ENCODE results near the gene CHID1. TPM values are rescaled to one million over a fixed set of nuclear protein-coding genes. Genes with fewer than 3 reads are reported as not detected.

The CHID1 gene
- total and polyA plus RNA-seq, 2 donors: 23.4 to 62.3 TPM

DNA sequence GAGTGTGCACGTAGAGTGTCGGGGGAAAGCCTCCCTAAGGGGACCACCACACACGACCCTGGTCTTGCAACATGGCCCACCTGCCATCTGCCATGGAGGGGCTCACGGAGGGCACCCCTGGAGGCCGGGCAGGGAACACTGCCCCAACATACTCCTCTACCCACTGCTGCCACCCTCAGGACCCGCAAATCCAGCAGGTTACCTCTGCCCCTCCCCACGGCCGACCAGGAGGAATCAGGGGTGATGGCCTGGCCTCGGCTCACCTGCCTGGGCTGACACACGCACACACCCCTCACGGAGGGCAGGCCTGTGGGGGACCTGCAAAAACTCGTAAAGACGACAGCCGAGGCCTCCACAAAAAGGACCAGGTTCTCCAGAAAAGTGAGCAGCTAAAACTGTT lies 30.2 kb downstream of the CHID1 start:
- H3K4me3 ChIP-seq (ENCODE audit: low read depth, low read length): no peak overlapping the region
- no peaks in the 10 kb centered on the region for H3K4me1 ChIP-seq (ENCODE audit: insufficient read depth)
- 89% methylated on average over 14 of the region's 14 CpGs for WGBS
- H3K27ac ChIP-seq (ENCODE audit: low read depth): no peak overlapping the region
- no peaks in the 10 kb centered on the region for H3K36me3 ChIP-seq (ENCODE audit: insufficient read depth)
- no peak for DNase-seq (ENCODE audit: extremely low spot score)

DNA sequence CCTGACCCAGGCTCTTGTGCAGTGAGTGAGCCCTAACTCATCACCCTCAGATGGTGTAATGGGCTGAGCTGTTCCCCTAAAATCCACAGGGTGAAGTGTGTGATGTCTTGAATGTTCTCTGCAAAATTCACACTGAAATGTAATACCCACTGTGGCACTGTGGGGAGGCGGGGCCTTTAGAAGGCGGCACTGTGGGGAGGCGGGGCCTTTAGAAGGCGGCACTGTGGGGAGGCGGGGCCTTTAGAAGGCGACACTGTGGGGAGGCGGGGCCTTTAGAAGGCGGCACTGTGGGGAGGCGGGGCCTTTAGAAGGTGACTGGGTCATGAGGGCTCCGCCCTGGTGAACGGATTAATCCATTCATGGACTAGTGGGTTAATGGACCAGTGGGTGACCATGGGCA lies 33.0 kb downstream of the CHID1 start:
- Histone ChIP-seq H3K4me1 (ENCODE audit: insufficient read depth) (no peaks in the 10 kb centered on the region), H3K27ac (ENCODE audit: low read depth) (no peak overlapping the region), H3K36me3 (ENCODE audit: insufficient read depth) (no peaks in the 10 kb centered on the region), H3K4me3 (ENCODE audit: low read depth, low read length) (no peak overlapping the region)
- WGBS: 93% methylated on average over 11 of the region's 11 CpGs
- DNase-seq (ENCODE audit: extremely low spot score): no peak

DNA sequence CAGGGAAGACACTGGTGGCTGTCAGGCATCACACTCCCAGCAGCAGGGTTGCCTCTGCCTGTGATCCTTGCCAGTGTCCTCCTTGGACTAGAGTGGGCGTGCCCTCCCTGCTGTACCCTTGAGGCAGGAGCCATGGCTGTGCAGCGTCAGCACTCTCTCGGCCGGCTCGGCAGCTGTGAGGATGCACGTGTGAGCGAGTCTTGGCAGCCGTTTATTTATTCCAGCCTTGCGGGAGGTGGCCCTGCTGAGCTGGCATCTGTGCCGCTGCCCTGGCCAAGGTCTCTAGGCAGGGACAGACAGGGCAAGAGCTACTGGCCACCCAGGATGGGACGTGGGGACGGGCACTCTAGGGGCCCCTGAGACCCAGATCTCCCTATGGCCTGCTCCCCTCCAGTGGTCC lies 34.1 kb downstream of the CHID1 start:
- Histone ChIP-seq H3K4me1 (ENCODE audit: insufficient read depth) (no peaks in the 10 kb centered on the region), H3K36me3 (ENCODE audit: insufficient read depth) (no peaks in the 10 kb centered on the region), H3K4me3 (ENCODE audit: low read depth, low read length) (no peak overlapping the region), H3K27ac (ENCODE audit: low read depth) (no peak overlapping the region)
- 74% methylated on average over 12 of the region's 12 CpGs for WGBS
- no peak for DNase-seq (ENCODE audit: extremely low spot score)

- 93% methylated on average over 21 of the region's 21 CpGs for WGBS
- H3K27ac ChIP-seq (ENCODE audit: low read depth): no peak overlapping the region
- H3K36me3 ChIP-seq (ENCODE audit: insufficient read depth): no peaks in the 10 kb centered on the region
- H3K4me1 ChIP-seq (ENCODE audit: insufficient read depth): no peaks in the 10 kb centered on the region
- DNase-seq (ENCODE audit: extremely low spot score): no peak
- H3K4me3 ChIP-seq (ENCODE audit: low read depth, low read length): no peak overlapping the region
Observed at GRCh38 chr11:875769-876301, 34.8 kb downstream of the CHID1 start.

- WGBS: 91% methylated on average over 16 of the region's 16 CpGs
- no peak overlapping the region for H3K27ac ChIP-seq (ENCODE audit: low read depth)
- H3K36me3 ChIP-seq (ENCODE audit: insufficient read depth): no peaks in the 10 kb centered on the region
- no peak overlapping the region for H3K4me3 ChIP-seq (ENCODE audit: low read depth, low read length)
- DNase-seq (ENCODE audit: extremely low spot score): no peak
- H3K4me1 ChIP-seq (ENCODE audit: insufficient read depth): no peaks in the 10 kb centered on the region
Observed at GRCh38 chr11:875203-875602, 35.4 kb downstream of the CHID1 start.

DNA sequence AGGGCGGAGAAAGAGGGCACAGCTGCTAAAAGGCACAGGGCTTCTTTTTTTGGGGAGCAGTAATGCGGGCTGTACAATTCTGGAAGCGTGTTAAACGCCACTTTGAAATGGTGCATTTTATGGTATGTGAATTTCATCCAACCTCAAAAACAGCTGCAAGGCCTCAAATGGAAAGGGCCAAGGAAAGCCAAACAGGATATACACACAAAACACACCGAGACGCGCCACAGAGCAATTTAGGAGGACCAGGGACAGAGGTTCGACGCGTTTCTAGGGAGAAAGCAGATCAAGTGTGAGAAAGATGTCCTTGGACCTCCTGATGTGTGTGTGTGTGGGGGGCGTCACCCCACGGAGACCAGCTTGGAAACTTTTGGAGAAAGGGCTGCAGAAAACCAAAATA lies 36.9 kb downstream of the CHID1 start:
- WGBS: 48% methylated on average over 12 of the region's 12 CpGs
- Histone ChIP-seq H3K27ac (ENCODE audit: low read depth) (no peak overlapping the region), H3K4me3 (ENCODE audit: low read depth, low read length) (no peak overlapping the region), H3K36me3 (ENCODE audit: insufficient read depth) (no peaks in the 10 kb centered on the region), H3K4me1 (ENCODE audit: insufficient read depth) (no peaks in the 10 kb centered on the region)
- peak; percentile 45 for DNase-seq (ENCODE audit: extremely low spot score)

- H3K4me1 ChIP-seq (ENCODE audit: insufficient read depth): no peaks in the 10 kb centered on the region
- 87% methylated on average over 9 of the region's 9 CpGs for WGBS
- DNase-seq (ENCODE audit: extremely low spot score): no peak
- H3K27ac ChIP-seq (ENCODE audit: low read depth): no peak overlapping the region
- no peak overlapping the region for H3K4me3 ChIP-seq (ENCODE audit: low read depth, low read length)
- no peaks in the 10 kb centered on the region for H3K36me3 ChIP-seq (ENCODE audit: insufficient read depth)
Observed at GRCh38 chr11:872799-873198, 37.8 kb downstream of the CHID1 start.

DNA sequence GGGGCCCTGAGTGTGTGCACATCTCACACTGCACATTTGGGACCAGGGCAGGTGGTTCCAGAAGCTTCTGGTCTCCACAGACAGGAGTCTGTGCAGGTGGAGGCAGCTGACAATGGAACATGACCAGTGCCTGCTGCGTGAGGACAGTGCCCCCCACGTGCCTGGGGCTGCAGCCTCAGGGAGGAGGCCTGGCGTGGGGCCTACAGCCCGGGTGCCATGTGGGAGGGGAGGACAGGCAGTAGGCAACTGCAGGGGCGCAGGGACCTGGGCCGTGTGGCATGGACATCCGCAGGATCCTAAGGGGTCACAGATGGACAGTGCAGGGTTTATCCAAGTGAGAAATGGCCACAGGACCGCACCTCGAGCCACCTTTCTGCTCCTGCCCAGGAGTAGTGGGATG lies 39.1 kb downstream of the CHID1 start:
- Histone ChIP-seq H3K4me3 (ENCODE audit: low read depth, low read length) (no peak overlapping the region), H3K36me3 (ENCODE audit: insufficient read depth) (no peaks in the 10 kb centered on the region)
- 80% methylated on average over 9 of the region's 9 CpGs for whole genome bisulfite sequencing

DNA sequence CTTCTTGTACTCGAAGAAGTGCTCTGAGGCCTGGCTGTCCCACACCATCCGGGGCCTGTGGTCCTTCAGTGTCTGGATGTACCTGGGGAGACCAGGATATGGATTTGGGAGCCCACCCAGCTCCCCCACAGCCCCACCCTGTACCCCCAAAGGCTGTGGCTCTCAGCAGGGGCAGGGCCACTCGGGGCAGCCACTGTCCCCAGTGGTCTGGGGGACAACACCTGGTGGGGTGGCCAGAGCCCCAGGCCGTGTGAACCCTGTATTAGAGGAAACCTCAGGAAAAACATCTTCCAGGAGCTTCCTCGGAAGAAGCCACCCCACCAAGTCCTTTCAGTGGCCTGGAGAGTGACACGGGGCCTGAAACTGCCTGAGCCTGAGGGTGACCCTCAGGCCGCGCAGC lies 40.2 kb downstream of the CHID1 start:
- WGBS: 87% methylated on average over 8 of the region's 8 CpGs
- H3K4me1 ChIP-seq (ENCODE audit: insufficient read depth): no peaks in the 10 kb centered on the region
- H3K4me3 ChIP-seq (ENCODE audit: low read depth, low read length): no peak overlapping the region
- DNase-seq (ENCODE audit: extremely low spot score): no peak
- H3K27ac ChIP-seq (ENCODE audit: low read depth): no peak overlapping the region
- H3K36me3 ChIP-seq (ENCODE audit: insufficient read depth): no peaks in the 10 kb centered on the region

More for the DNA sequence above, 39.1 kb downstream of the CHID1 start:
- H3K27ac ChIP-seq (ENCODE audit: low read depth): no peak overlapping the region
- H3K4me1 ChIP-seq (ENCODE audit: insufficient read depth): no peaks in the 10 kb centered on the region
- DNase-seq (ENCODE audit: extremely low spot score): no peak

DNA sequence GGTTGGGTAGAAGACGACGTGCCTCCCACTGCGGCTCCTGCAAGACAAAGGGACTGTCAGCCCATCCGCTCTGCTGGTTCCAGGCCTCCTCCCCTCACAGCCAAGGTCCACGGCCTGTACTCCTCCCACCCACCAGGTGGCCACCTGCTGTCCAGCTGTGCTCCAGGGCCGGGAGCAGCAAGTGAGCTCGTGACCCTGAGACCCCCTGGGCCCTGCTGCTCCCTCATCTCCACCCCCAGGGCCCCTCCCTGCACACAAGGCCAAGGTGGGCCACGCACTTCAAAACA lies 40.5 kb downstream of the CHID1 start:
- no peak overlapping the region for H3K4me3 ChIP-seq (ENCODE audit: low read depth, low read length)
- no peak for DNase-seq (ENCODE audit: extremely low spot score)
- no peak overlapping the region for H3K27ac ChIP-seq (ENCODE audit: low read depth)
- WGBS: 65% methylated on average over 8 of the region's 8 CpGs
- no peaks in the 10 kb centered on the region for H3K36me3 ChIP-seq (ENCODE audit: insufficient read depth)
- H3K4me1 ChIP-seq (ENCODE audit: insufficient read depth): no peaks in the 10 kb centered on the region

- H3K27ac ChIP-seq (ENCODE audit: low read depth): no peak overlapping the region
- no peak overlapping the region for H3K4me3 ChIP-seq (ENCODE audit: low read depth, low read length)
- H3K36me3 ChIP-seq (ENCODE audit: insufficient read depth): no peaks in the 10 kb centered on the region
- H3K4me1 ChIP-seq (ENCODE audit: insufficient read depth): no peaks in the 10 kb centered on the region
- WGBS: 85% methylated on average over 25 of the region's 25 CpGs
- DNase-seq (ENCODE audit: extremely low spot score): no peak
Observed at GRCh38 chr11:869399-870126, 41.0 kb downstream of the CHID1 start.

GRCh38 chr11:868802-869201 lies 41.8 kb downstream of the CHID1 start:
- 87% methylated on average over 12 of the region's 12 CpGs for WGBS
- Histone ChIP-seq H3K27ac (ENCODE audit: low read depth) (no peak overlapping the region), H3K4me3 (ENCODE audit: low read depth, low read length) (no peak overlapping the region), H3K36me3 (ENCODE audit: insufficient read depth) (no peaks in the 10 kb centered on the region), H3K4me1 (ENCODE audit: insufficient read depth) (no peaks in the 10 kb centered on the region)
- DNase-seq (ENCODE audit: extremely low spot score): no peak

GRCh38 chr11:868394-868793 lies 42.2 kb downstream of the CHID1 start:
- no peak for DNase-seq (ENCODE audit: extremely low spot score)
- Histone ChIP-seq H3K4me1 (ENCODE audit: insufficient read depth) (no peaks in the 10 kb centered on the region), H3K36me3 (ENCODE audit: insufficient read depth) (no peaks in the 10 kb centered on the region), H3K27ac (ENCODE audit: low read depth) (no peak overlapping the region), H3K4me3 (ENCODE audit: low read depth, low read length) (no peak overlapping the region)
- WGBS: 87% methylated on average over 17 of the region's 17 CpGs

DNA sequence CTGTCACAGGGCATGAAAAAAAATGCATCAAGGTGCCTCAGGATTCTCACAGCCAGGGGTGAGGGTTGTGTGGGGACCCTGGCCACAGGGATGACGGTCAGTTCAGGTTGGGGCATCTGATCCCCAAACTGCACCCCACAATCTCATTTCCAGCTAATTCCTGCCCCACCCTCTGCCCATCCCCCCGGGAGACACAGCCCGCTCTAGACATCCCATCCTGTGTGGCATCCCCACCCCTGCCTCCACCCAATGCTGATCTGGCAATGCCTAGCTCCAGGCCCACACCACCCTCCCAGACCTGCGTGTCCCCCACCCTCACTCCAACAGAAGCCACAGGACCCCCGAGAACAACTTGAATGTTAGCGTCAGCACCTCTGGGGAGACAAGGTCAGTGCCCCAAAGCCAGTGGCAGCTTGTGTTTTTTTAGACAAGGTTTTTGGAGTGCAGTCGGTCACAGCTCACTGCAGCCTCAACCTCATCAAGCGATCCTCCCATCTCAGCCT lies 42.7 kb downstream of the CHID1 start:
- H3K36me3 ChIP-seq (ENCODE audit: insufficient read depth): no peaks in the 10 kb centered on the region
- no peak overlapping the region for H3K4me3 ChIP-seq (ENCODE audit: low read depth, low read length)
- no peak overlapping the region for H3K27ac ChIP-seq (ENCODE audit: low read depth)
- 88% methylated on average over 8 of the region's 8 CpGs for WGBS
- no peak for DNase-seq (ENCODE audit: extremely low spot score)
- H3K4me1 ChIP-seq (ENCODE audit: insufficient read depth): no peaks in the 10 kb centered on the region

All from urinary bladder (tissue), 4 donors.